Neuron (in vitro differentiated cells): ENCODE data around the gene FBP2.
"Not testable (repeated sequence)": the region's sequence is repeated elsewhere in the genome, so short reads cannot be mapped to it uniquely, and the experiment has no call there.

Source experiments
- H2AFZ ChIP-seq: one replicate; pipeline ENCODE4 v1.6.1; 2013; ENCODE audit warnings: low read depth, mild to moderate bottlenecking, inconsistent platforms, low read length, moderate library complexity
- H3K27me3 ChIP-seq: one replicate; pipeline ENCODE4 v1.6.1; 2013; ENCODE audit warnings: low read length; ENCODE audit not compliant: insufficient read depth
- H3K36me3 ChIP-seq: one replicate; pipeline ENCODE4 v1.6.1; 2013; ENCODE audit warnings: low read length; ENCODE audit not compliant: insufficient read depth
- H3K4me1 ChIP-seq: one replicate; pipeline ENCODE4 v1.6.1; 2013; ENCODE audit warnings: low read length; ENCODE audit not compliant: insufficient read depth
- H3K4me3 ChIP-seq: 2 replicates; pipeline ENCODE4 v1.5.1; 2013; ENCODE audit warnings: mild to moderate bottlenecking, low read length, moderate library complexity
- H3K9me3 ChIP-seq: one replicate; pipeline ENCODE4 v1.6.1; 2013; ENCODE audit warnings: low read length

The FBP2 gene

GRCh38 chr9:94600258-94600657 is 6.6 kb upstream of the FBP2 start:
- H3K9me3 ChIP-seq: no peaks in the 10 kb centered on the region
- no peak overlapping the region for H3K4me3 ChIP-seq
- no peak overlapping the region for H2AFZ ChIP-seq
- H3K4me1 ChIP-seq: no peaks in the 10 kb centered on the region
- no peaks in the 10 kb centered on the region for H3K36me3 ChIP-seq
- H3K27me3 ChIP-seq: peaks cover 6% of the 10 kb centered on the region

DNA sequence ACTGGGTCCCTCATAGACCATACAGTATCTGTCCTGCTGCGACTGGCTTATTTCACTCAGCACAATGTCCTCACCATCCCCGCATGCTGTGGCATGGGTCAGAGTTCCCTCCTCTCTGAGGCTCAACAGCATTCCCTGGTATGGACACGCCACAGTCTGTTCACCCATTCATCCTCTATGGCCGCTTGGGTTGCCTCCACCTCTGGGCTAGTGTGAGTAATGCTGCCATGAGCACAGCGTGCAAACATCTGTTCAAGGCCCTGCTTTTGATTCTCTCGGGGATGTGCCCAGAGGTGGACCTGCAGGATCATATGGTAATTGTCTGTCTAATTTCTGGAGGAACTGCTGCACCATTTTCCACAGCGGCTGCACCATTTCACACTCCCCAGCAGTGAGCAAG is 5.5 kb upstream of the FBP2 start:
- Histone ChIP-seq H3K27me3 (no peaks in the 10 kb centered on the region), H2AFZ (no peak overlapping the region), H3K36me3 (no peaks in the 10 kb centered on the region)

DNA sequence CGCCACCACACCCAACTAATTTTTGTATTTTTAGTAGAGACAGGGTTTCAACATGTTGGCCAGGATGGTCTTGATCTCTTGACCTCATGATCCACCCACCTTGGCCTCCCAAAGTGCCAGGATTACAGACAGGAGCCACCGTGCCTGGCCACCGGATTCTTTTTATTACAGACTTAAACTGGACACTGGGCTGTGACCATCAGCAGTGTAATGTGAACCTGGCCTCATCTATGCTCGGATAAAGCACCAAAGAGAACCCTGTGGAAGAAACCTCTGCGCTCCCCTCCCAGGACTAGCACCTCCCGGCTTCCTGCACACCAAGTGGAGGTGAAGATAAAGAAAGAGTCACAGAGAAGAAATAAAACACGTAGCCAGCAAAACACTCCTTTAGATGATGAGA is 941 bp downstream of the FBP2 start:
- not testable (repeated sequence) for H3K4me1 ChIP-seq, H3K36me3 ChIP-seq, H2AFZ ChIP-seq, H3K27me3 ChIP-seq, H3K4me3 ChIP-seq, H3K9me3 ChIP-seq

More for the DNA sequence above, 5.5 kb upstream of the FBP2 start:
- Histone ChIP-seq H3K4me3 (no peak overlapping the region), H3K9me3 (no peaks in the 10 kb centered on the region), H3K4me1 (no peaks in the 10 kb centered on the region)

- Histone ChIP-seq H3K4me1 (no peaks in the 10 kb centered on the region), H2AFZ (no peak overlapping the region), H3K36me3 (no peaks in the 10 kb centered on the region), H3K27me3 (no peaks in the 10 kb centered on the region), H3K9me3 (no peaks in the 10 kb centered on the region), H3K4me3 (no peak overlapping the region)
These were observed 1.7 kb downstream of the FBP2 start for GRCh38 chr9:94591876-94592275.

GRCh38 chr9:94591046-94591545 is 2.5 kb downstream of the FBP2 start:
- H3K27me3 ChIP-seq, H3K36me3 ChIP-seq, H3K4me1 ChIP-seq, H2AFZ ChIP-seq, H3K9me3 ChIP-seq, H3K4me3 ChIP-seq: not testable (repeated sequence)

GRCh38 chr9:94588681-94589080 is 4.9 kb downstream of the FBP2 start:
- Histone ChIP-seq H3K4me3 (no peak overlapping the region), H2AFZ (no peak overlapping the region), H3K36me3 (no peaks in the 10 kb centered on the region), H3K27me3 (no peaks in the 10 kb centered on the region), H3K9me3 (no peaks in the 10 kb centered on the region), H3K4me1 (no peaks in the 10 kb centered on the region)

- H3K36me3 ChIP-seq: no peaks in the 10 kb centered on the region
- no peaks in the 10 kb centered on the region for H3K27me3 ChIP-seq
- no peaks in the 10 kb centered on the region for H3K4me1 ChIP-seq
- no peaks in the 10 kb centered on the region for H3K9me3 ChIP-seq
- no peak overlapping the region for H3K4me3 ChIP-seq
- H2AFZ ChIP-seq: no peak overlapping the region
These were observed 6.8 kb downstream of the FBP2 start for GRCh38 chr9:94586814-94587213.

GRCh38 chr9:94586316-94586715 is 7.3 kb downstream of the FBP2 start:
- Histone ChIP-seq H3K4me1 (no peaks in the 10 kb centered on the region), H3K4me3 (no peak overlapping the region), H2AFZ (no peak overlapping the region), H3K36me3 (no peaks in the 10 kb centered on the region), H3K9me3 (no peaks in the 10 kb centered on the region), H3K27me3 (no peaks in the 10 kb centered on the region)

GRCh38 chr9:94584555-94584954 is 9.1 kb downstream of the FBP2 start:
- Histone ChIP-seq H3K4me3 (no peak overlapping the region), H2AFZ (no peak overlapping the region)

DNA sequence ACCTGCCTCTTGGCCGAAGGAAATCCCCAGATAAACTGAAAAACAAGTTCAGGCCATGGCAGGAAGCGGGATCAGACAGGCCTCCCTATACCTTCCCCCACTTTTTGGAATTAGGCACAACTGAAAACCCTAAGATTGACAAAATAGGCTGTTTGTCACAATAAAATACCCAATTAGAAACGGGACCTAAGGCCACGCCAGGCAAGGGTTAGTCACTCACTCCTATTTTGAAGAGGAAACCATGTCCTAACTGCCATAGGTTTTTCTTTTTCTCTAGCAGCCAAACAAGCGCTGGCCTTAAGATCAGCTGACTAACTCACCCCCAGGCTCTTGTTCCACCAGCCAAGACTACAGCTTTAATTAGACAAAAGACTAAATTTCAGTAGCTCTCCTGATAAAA is 11.9 kb downstream of the FBP2 start:
- Histone ChIP-seq H3K4me3 (no peak overlapping the region), H3K27me3 (no peaks in the 10 kb centered on the region), H3K9me3 (no peaks in the 10 kb centered on the region), H2AFZ (no peak overlapping the region), H3K4me1 (no peaks in the 10 kb centered on the region), H3K36me3 (no peaks in the 10 kb centered on the region)

More at GRCh38 chr9:94584555-94584954, 9.1 kb downstream of the FBP2 start:
- Histone ChIP-seq H3K27me3 (no peaks in the 10 kb centered on the region), H3K9me3 (no peaks in the 10 kb centered on the region), H3K36me3 (no peaks in the 10 kb centered on the region), H3K4me1 (no peaks in the 10 kb centered on the region)

- Histone ChIP-seq H3K4me1 (no peaks in the 10 kb centered on the region), H3K4me3 (no peak overlapping the region), H3K9me3 (no peaks in the 10 kb centered on the region)
These were observed 16.1 kb downstream of the FBP2 start for GRCh38 chr9:94577571-94577970.

GRCh38 chr9:94577036-94577435 is 16.6 kb downstream of the FBP2 start:
- Histone ChIP-seq H2AFZ (no peak overlapping the region), H3K27me3 (no peaks in the 10 kb centered on the region), H3K9me3 (no peaks in the 10 kb centered on the region), H3K4me1 (no peaks in the 10 kb centered on the region), H3K36me3 (no peaks in the 10 kb centered on the region), H3K4me3 (no peak overlapping the region)

More at GRCh38 chr9:94577571-94577970, 16.1 kb downstream of the FBP2 start:
- H3K27me3 ChIP-seq: no peaks in the 10 kb centered on the region
- H3K36me3 ChIP-seq: no peaks in the 10 kb centered on the region
- no peak overlapping the region for H2AFZ ChIP-seq

- Histone ChIP-seq H3K9me3 (no peaks in the 10 kb centered on the region), H3K27me3 (no peaks in the 10 kb centered on the region), H3K4me3 (no peak overlapping the region), H3K4me1 (no peaks in the 10 kb centered on the region), H3K36me3 (no peaks in the 10 kb centered on the region), H2AFZ (no peak overlapping the region)
These were observed 17.5 kb downstream of the FBP2 start for GRCh38 chr9:94576131-94576530.

GRCh38 chr9:94568972-94569712 is 24.5 kb downstream of the FBP2 start:
- Histone ChIP-seq H3K4me1 (no peaks in the 10 kb centered on the region), H3K4me3 (no peak overlapping the region), H2AFZ (no peak overlapping the region), H3K36me3 (peaks cover 2% of the 10 kb centered on the region), H3K27me3 (no peaks in the 10 kb centered on the region), H3K9me3 (no peaks in the 10 kb centered on the region)
